ENCODE results near the gene PRSS57.
"Not testable (repeated sequence)": the region's sequence is repeated elsewhere in the genome, so short reads cannot be mapped to it uniquely, and the experiment has no call there.

DNA sequence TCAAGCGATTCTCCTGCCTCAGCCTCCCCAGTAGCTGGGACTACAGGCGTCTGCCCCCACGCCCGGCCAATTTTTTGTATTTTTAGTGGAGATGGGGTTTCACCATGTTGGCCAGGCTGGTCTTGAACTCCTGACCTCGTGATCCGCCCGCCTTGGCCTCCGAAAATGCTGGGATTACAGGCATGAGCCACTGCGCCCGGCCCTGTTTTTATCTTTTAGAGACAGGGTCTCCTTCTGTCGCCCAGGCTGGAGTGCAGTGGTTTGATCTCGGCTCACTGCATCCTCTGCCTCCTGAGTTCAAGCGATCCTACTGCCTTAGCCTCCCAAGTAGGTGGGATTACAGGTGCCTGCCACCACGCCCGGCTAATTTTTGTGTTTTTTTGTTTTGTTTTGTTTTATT is 3.3 kb upstream of the PRSS57 start:
- not testable (repeated sequence) for TF ChIP-seq EZH2 (IDR thresholded peaks at IDR 0.05; ENCODE audit: low read length, missing control alignments)
- TF ChIP-seq, protein P1, sequence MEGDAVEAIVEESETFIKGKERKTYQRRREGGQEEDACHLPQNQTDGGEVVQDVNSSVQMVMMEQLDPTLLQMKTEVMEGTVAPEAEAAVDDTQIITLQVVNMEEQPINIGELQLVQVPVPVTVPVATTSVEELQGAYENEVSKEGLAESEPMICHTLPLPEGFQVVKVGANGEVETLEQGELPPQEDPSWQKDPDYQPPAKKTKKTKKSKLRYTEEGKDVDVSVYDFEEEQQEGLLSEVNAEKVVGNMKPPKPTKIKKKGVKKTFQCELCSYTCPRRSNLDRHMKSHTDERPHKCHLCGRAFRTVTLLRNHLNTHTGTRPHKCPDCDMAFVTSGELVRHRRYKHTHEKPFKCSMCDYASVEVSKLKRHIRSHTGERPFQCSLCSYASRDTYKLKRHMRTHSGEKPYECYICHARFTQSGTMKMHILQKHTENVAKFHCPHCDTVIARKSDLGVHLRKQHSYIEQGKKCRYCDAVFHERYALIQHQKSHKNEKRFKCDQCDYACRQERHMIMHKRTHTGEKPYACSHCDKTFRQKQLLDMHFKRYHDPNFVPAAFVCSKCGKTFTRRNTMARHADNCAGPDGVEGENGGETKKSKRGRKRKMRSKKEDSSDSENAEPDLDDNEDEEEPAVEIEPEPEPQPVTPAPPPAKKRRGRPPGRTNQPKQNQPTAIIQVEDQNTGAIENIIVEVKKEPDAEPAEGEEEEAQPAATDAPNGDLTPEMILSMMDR (conservative IDR thresholded peaks at IDR 0.05 in 1 of 2, IDR thresholded peaks at IDR 0.05 in 1 of 2; ENCODE audit: low read depth in 1 of 2, low read length in 2 of 2), result not testable (repeated sequence)
